T47D (cell line): ENCODE measurements around the gene SLC44A5.

ENCODE experiments used
- DNase-seq, 2 experiments: peaks; one replicate each; pipeline versions ENCODE4 v3.0.0 to v3.0.0-alpha.2; 2011 to 2012; ENCODE audit warnings: low read depth in 1 of 2, low spot score in 1 of 2
- JUND ChIP-seq: IDR thresholded peaks from 2 replicates; pipeline ENCODE4 v1.6.1; 2012; ENCODE audit warnings: low read depth
- in situ Hi-C: cut with HindIII; loops from 2 replicates; pipeline ENCODE4 v1.10.0; 2016; ENCODE audit warnings: low sequenced_read_pairs, low pct_unique_long_range_greater_than_20kb

The SLC44A5 gene

GRCh38 chr1:75174031-75174760 lies 436.7 kb downstream of the SLC44A5 start:
- DNase-seq, result no peak
- in situ Hi-C loops, result no loop called here
- no peak for TF ChIP-seq JUND

- in situ Hi-C loops, result no loop called here
- TF ChIP-seq JUND, result no peak
These were observed 438.4 kb downstream of the SLC44A5 start for GRCh38 chr1:75172556-75172955.

GRCh38 chr1:75171876-75172275 lies 439.0 kb downstream of the SLC44A5 start:
- DNase-seq, result no peak
- in situ Hi-C loops, result no loop called here
- no peak for TF ChIP-seq JUND

More at GRCh38 chr1:75172556-75172955, 438.4 kb downstream of the SLC44A5 start:
- no peak for DNase-seq

- in situ Hi-C loops, result no loop called here
- no peak for TF ChIP-seq JUND
- no peak for DNase-seq
These were observed 439.9 kb downstream of the SLC44A5 start for GRCh38 chr1:75170981-75171380.

GRCh38 chr1:75170011-75170410 lies 440.9 kb downstream of the SLC44A5 start:
- no peak for TF ChIP-seq JUND
- in situ Hi-C loops, result no loop called here
- no peak for DNase-seq

- no peak for TF ChIP-seq JUND
- in situ Hi-C loops, result no loop called here
- no peak for DNase-seq
These were observed 444.1 kb downstream of the SLC44A5 start for GRCh38 chr1:75166821-75167220.

- no peak for DNase-seq
- in situ Hi-C loops, result no loop called here
- TF ChIP-seq JUND, result no peak
These were observed 445.6 kb downstream of the SLC44A5 start for GRCh38 chr1:75165264-75165663.

GRCh38 chr1:75159154-75159553 lies 451.8 kb downstream of the SLC44A5 start:
- no peak for TF ChIP-seq JUND

More at GRCh38 chr1:75159154-75159553, 451.8 kb downstream of the SLC44A5 start:
- DNase-seq, result no peak
- in situ Hi-C loops, result no loop called here
